ENCODE measurements around the gene LAMB3.
"Not testable (repeated sequence)": the region's sequence is repeated elsewhere in the genome, so short reads cannot be mapped to it uniquely, and the experiment has no call there.

LAMB3 gene

DNA sequence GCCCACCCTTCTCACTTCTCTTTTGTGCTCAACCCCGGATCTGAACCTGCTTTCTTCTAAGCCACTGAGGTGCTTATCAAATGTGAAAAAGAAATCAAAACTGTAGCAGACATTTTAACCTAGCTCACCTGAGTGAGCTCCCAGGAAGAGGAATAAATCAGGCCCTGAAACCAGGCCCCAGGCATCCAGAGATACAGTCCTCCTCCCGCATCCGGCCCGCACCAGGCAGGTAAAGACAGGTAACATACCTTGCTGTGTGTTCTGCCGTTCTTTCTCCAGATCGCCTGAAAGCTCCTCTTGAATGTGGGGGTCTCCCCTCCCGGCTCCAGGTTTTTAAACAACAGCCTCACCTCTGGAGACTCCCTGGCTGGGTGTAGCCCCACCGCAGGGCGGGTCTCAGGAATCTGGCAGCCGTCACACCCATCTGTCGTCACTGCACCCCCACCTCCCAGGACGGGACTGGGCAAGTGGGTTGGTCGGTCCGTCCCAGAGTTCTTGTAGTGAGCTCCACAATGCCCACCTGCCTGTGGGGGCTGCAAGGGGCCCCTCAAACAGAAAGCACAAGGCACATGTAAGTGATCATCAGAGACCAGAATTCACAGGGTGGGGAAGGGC is at the start of gene LAMB3:
LAMB3 (minus strand) TSS at position 305 of the 615 bp plus-strand sequence. CDS start 1,481 bp downstream, outside the sequence.
- DNase-seq (ENCODE audit: insufficient read length, low spot score) = no peak
- FAIRE-seq = no peak

DNA sequence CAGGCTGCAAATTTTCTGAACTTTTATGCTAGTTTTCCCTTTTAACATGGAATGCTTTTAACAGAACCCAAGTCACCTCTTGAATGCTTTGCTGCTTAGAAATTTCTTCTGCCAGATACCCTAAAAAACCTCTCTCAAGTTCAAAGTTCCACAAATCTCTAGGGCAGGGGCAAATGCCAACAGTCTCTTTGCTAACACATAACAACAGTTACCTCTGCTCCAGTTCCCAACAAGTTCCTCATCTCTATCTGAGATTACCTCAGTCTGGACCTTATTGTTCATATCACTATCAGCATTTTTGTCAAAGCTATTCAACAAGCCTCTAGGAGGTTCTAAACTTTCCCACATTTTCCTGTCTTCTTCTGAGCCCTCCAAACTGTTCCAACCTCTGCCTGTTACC is 48.5 kb upstream of the LAMB3 start:
- FAIRE-seq; DNase-seq (ENCODE audit: insufficient read length, low spot score): not testable (repeated sequence)

DNA sequence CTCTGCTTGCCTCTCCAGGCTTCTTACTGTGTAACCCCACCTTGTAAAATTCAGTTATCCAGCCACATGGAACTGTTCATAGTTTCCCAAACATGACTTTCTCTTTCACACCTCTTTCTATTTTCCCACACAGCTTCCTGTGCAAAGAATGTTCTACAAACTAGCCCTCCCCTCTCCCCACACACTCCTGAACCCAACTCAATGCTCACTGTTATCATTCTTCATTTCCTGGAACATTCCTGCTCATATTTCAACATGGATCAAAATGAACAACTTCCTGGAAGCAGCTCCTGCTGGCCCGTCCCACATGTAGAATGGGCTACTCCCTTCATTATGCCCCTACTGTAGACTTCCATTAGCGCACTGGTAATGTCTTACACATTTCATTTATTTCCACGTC is 44.9 kb upstream of the LAMB3 start:
- FAIRE-seq (no peak), DNase-seq (ENCODE audit: insufficient read length, low spot score) (no peak)

- DNase-seq (ENCODE audit: insufficient read length, low spot score) (no peak), FAIRE-seq (no peak)
Measured at GRCh38 chr1:209696673-209697072, 44.4 kb upstream of the LAMB3 start.

GRCh38 chr1:209692745-209693504 is 40.7 kb upstream of the LAMB3 start:
- FAIRE-seq (no peak), DNase-seq (ENCODE audit: insufficient read length, low spot score) (peak; percentile 66)

DNA sequence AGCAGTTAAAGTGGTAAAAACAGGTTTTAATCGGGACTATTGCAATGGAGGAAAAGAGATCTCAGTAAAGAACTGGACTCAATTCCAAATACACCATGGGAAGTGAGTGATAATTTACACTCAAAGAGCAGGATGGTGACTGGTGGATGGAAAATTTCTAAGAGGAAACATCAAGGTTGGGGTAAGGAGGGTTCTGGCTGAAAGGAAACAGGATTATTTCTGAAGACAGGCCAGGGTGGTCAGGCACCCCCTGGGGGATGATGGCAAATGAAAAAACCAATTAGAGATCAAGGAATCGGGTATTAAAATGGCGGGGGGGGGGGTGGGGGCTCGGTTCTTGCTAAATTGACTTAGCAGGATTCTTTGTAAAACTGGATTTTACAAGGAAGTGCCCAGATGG is 40.1 kb upstream of the LAMB3 start:
- FAIRE-seq = no peak
- no peak for DNase-seq (ENCODE audit: insufficient read length, low spot score)

GRCh38 chr1:209691237-209691636 is 39.0 kb upstream of the LAMB3 start:
- FAIRE-seq = no peak
- DNase-seq (ENCODE audit: insufficient read length, low spot score) = no peak

DNA sequence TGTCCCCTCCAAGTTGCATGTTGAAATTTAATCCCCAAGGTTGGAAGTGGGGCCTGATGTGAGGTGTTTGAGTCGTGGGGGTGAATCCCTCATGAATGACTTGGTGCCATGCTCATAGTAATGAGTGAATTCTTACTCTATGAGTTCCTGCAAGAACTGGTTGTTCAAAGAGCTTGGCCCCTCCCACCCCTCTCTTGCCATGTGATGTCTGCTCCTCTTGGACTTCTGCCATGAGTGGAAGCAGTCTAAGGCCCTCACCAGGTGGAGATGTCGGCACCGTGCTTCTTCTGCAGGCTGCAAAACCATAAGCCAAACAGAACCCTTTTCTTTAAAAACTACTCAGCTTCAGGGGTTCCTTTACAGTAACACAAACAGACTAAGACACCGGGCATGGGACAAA is 37.3 kb upstream of the LAMB3 start:
- DNase-seq (ENCODE audit: insufficient read length, low spot score) = no peak
- FAIRE-seq = no peak

DNA sequence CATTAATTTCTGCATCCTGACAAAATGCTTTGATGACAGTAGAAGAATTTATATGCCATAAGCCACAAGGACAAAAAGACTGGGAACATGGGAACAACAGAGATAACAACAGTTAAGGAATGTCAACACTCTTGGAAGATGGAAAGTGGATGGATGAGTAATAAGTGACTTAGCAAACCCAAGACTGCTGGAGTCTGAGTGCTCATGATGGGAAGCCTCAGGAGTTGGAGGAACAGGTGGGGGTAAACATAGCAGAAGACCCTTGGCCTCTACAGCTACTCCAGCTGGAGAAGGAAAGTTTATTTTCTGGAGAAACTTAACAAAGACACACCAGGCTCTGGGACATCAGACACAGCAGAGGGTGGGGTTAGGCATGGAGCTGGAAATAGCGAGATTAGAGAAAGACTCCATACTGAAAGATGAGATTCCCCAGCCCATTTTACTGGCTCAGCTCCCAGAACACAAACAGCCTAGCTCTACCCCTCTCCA is 36.6 kb upstream of the LAMB3 start:
- no peak for FAIRE-seq

GRCh38 chr1:209686322-209686721 is 34.1 kb upstream of the LAMB3 start:
- no peak for DNase-seq (ENCODE audit: insufficient read length, low spot score)
- no peak for FAIRE-seq

More for the DNA sequence above, 36.6 kb upstream of the LAMB3 start:
- DNase-seq (ENCODE audit: insufficient read length, low spot score) = no peak

DNA sequence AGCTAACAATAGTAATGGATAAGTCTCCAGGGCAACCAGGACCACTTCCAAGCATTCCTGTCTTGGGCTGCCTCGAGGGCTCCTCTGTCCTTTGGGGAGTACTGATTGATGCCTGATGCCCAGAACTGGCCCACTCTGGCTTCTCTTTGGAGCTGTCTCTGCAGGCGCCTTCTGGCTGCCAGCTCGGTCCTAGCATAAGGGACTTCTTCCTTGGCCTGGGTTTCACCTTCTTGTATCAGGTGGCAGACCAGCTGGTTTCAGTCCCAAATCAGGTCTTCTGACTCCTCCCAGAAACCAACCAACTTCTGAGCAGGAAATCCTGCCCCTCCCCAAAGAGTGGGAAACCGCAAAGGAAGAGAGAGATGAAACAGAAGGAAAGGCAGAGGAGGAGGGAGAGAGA is 33.6 kb upstream of the LAMB3 start:
- DNase-seq (ENCODE audit: insufficient read length, low spot score) (no peak), FAIRE-seq (no peak)

DNA sequence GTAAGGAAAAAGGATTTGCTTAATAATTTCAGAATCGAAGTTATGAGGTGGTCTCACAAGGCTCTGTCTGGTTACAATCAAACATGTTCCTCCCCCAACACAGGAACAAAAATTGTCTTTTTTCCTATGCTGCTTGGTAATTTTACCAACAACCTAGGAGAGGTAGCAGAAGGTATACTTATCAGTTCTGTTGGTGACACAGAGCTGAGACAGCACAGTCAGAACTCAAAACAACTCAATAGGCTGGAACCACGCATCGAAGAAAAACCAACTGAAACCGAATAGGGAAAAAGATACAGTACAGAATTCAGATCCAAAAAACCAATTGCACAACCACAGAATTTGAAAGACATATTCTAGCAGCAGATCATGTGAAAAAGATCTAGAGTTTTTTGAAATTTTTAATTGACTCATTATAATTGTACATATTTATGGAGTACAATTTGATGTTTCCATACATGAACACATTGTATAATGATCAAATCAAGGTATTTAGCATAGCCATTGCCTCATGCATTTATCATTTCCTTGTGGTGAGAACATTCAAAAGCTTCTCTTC is 26.8 kb upstream of the LAMB3 start:
- DNase-seq (ENCODE audit: insufficient read length, low spot score) (no peak), FAIRE-seq (no peak)

DNA sequence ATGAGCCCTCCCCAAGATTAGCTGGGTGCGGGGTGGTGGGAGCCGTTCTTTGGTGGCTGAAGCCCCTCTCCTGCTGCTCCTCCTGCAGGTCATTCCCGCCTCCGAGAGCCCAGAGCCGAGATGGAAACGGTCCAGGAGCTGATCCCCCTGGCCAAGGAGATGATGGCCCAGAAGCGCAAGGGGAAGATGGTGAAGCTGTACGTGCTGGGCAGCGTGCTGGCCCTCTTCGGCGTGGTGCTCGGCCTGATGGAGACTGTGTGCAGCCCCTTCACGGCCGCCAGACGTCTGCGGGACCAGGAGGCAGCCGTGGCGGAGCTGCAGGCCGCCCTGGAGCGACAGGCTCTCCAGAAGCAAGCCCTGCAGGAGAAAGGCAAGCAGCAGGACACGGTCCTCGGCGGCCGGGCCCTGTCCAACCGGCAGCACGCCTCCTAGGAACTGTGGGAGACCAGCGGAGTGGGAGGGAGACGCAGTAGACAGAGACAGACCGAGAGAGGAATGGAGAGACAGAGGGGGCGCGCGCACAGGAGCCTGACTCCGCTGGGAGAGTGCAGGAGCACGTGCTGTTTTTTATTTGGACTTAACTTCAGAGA is 23.4 kb upstream of the LAMB3 start:
- FAIRE-seq (no peak), DNase-seq (ENCODE audit: insufficient read length, low spot score) (no peak)

DNA sequence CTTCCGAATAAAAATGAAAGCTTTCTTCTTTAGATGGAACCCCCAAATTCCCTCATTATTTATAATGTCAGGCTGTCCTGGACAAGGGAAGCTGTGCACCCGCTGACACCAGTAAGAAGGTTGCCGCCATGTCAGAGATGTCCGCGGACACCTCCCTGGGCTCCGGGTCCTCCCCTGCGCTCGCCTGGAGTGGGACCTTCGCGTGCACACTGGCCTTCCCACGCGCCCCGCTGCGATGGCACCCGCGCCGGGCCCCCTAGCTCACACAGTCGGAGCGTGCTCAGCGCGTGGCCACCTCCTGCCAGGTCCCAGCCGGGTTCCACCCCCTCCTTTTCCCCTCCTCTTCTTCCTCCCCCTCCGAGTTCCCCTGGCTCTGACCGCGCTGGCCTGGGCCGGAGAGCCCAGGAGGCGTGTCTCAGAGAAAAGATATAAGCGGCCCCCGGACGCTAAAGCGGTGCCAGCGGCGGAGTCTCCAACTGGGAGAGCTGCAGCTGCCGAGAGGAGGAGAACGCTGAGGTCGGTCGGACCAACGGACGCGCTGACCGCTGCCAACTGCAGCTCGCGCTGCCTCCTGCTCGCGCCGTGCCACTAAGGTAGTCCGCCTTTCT is 22.8 kb upstream of the LAMB3 start, which contains the start of gene G0S2:
G0S2 (plus strand) TSS at position 456 of the 608 bp plus-strand sequence. CDS start 273 bp downstream, outside the sequence.
- DNase-seq (ENCODE audit: insufficient read length, low spot score) (no peak), FAIRE-seq (no peak)

DNA sequence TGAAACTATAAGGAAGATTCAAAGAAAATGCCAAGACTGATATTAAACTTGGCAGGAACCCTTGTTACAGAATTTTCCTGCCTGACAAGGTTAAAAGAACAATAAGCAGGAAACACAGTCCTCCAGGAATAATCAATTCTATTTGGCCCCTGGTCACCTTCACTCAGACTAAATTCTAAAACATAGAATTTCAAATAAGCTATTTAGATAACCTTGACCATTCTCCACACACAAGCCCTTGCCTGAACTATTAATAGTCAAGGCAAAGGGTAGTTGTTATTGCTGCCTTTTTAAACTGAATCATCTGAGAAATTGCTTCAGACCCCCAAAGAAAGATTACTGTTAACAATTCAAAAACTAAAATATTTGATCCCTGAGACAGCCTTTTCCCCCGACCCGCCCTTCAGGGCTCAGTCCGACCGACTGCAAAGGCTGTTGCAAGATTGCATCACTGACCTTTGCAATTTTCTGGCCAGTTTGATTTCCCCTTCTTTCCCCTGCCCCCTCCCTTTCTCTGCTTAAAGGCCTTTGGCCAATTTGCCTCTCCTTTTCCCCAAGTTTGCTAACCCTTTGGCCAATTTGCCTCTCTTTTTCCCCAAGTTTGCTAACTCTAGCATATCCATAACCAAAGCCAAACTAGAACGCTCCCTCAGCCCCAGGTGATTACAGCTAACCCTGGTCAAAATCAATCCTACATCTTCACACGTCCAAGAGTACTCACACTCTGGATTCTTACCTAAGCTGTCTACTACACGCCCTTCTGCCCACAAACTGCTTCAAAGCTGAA is 21.6 kb upstream of the LAMB3 start:
- FAIRE-seq (no peak), DNase-seq (ENCODE audit: insufficient read length, low spot score) (no peak)

GRCh38 chr1:209672705-209673630 is 20.7 kb upstream of the LAMB3 start:
- no peak for DNase-seq (ENCODE audit: insufficient read length, low spot score)
- no peak for FAIRE-seq

DNA sequence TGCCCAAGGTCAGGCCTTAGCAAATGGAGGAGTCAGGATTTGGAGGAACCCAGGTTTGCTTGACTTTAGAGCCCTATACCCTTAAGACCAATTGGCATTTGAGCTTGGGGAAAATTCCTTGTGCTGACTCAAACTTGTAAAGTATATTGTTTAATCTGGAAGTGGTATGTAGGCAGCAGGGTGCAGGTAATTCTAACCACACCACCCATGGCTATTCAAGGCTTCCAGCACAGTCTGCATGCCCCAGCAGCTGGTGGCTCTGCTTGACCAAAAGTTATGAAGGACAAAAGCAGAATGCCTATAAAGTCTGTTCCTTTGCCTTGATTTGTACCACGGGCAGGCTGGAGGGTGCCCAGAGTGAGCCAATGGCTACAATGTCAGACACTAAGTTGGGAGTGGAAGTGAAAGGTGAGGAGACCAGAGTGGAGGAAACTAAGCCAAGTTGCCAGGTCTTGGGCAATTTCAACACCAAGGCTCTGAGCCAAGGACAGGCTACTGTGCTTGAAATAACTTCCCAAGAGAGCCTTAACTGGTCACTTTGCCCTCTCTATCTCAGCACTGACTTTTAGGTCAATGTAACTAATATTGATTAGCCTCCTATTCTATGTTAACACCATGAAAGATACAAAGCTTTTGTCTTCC is 18.3 kb upstream of the LAMB3 start:
- no peak for FAIRE-seq

DNA sequence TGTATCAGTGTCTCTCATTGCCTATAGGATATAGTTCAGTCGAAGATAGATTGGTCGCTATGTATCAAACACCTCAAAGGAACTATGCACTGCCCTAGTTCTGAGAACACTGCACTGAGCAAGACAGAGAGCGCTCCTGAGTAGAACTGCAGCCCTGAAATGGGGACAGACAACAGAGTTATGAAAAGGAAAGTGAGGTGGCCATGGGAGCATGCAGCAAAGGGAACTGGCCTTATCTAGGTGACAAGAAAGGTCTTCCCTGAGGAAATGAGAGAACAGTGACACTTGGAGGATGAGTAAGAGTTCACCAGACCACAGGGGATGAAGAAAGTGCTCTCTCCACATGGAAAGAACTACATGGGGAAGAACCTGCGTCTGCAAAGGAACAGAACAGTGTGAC is 15.5 kb upstream of the LAMB3 start:
- DNase-seq (ENCODE audit: insufficient read length, low spot score) (no peak), FAIRE-seq (no peak)

More for the DNA sequence above, 18.3 kb upstream of the LAMB3 start:
- DNase-seq (ENCODE audit: insufficient read length, low spot score) = no peak

- no peak for FAIRE-seq
- no peak for DNase-seq (ENCODE audit: insufficient read length, low spot score)
Measured at GRCh38 chr1:209667103-209667502, 14.9 kb upstream of the LAMB3 start.

Measured in HTR-8/SVneo (cell line).